ENCODE results near the gene FNTB. TPM values are rescaled to one million over a fixed set of nuclear protein-coding genes. Genes with fewer than 3 reads are reported as not detected.

Gene FNTB
- total RNA-seq, 2 donors from 2014 or later, result 17.2 to 30.9 TPM

DNA sequence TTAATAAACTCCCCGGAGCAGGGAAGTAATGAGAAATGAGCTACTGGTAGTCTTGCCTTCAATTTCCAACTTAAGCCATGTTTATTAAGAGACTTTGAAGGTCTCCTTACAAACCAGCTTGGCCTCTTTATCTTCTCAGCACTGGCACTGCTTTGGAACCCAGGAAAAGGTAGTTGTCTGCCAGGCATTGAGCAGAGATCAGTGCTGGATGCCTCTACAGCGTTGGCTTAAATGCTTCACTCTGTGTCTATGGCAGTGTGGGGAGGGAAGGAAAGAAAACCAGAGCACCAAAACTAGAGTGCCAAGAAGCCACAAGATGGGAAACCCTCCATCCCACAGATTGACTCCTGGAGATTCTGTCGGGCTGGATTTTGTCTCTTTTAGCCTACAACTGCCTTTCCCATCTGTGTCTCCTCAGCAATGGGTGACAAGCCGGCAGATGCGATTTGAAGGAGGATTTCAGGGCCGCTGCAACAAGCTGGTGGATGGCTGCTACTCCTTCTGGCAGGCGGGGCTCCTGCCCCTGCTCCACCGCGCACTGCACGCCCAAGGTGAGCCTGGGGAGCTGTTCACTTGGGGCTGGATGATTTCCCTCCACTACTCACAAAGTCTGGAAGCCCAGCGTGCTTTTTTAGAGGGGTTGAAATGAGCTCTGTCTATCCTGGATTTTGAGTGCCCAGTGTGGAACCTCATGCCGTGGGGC, 57.3 kb downstream of the FNTB start:
- no peak overlapping the region for H3K27ac Mint-ChIP-seq

DNA sequence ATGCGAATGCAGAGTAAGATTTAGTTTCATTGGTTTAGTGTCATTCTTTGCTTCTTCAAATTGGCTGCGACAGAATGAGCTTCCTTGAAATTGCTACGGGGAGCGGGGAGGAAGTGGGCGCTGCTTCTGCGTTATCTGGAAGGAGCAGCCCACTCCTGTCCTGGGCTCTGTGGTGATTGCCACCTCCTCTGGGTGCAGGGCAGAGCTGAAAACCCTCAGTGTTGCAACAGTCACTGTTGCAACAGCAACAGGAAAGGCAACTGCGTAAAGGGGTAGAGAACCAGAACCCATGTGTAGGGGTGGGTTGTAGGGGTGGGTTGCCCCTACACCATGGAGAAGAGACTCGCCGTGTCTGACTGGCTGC, 57.9 kb downstream of the FNTB start:
- DNase-seq (ENCODE audit: low spot score in 2 of 2), result no peak
- Mint-ChIP-seq H3K36me3 (peaks cover 0 to 14% of the 10 kb centered on the region in 2 donors), H3K27ac (no peak overlapping the region), H3K9me3 (no peaks in the 10 kb centered on the region)
- ATAC-seq, result no peak

More for the DNA sequence above, 57.3 kb downstream of the FNTB start:
- H3K36me3 Mint-ChIP-seq, result peaks cover 0 to 14% of the 10 kb centered on the region in 2 donors
- ATAC-seq (no peak), DNase-seq (ENCODE audit: low spot score in 2 of 2) (no peak)
- no peaks in the 10 kb centered on the region for H3K9me3 Mint-ChIP-seq

DNA sequence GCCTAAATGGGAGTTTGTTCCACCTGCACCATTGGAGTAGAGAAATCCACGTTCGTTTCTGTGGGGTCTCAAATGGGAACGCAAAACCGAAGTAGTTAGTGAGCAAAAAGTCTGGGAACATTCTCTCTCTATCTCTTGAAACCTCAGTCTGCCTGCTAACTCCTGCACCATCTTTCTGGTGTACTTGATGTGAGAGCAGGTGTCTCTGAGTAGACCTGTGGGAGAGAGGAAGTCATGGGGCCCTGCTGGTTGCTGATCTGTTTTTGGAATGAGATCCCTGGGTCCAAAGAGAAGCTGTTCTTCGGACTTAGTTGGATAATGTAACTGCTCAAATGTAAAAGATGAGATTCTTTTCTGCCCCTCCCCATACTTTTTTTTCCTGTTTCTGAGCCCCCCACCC, 58.3 kb downstream of the FNTB start:
- ATAC-seq, result no peak
- H3K9me3 Mint-ChIP-seq, result no peaks in the 10 kb centered on the region
- DNase-seq (ENCODE audit: low spot score in 2 of 2), result no peak
- H3K36me3 Mint-ChIP-seq, result peaks cover 0 to 14% of the 10 kb centered on the region in 2 donors
- no peak overlapping the region for H3K27ac Mint-ChIP-seq

DNA sequence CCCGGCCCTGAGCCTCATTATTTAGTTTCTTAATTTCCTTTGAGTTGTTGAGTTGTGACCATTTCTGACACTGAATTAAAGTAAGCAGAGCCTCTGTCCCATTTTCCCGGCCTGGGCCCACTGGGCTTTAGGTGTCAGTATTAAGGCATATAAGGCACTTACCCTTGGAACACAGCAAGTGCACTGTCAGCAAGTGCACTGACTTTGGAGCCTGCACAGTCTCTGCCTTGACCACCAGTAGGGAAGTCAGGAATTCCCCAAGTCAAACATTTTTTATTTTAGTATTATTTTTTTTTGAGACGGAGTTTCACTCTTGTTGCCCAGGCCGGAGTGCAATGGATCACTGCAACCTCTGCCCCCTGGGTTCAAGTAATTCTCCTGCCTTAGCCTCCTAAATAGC, 59.0 kb downstream of the FNTB start:
- Mint-ChIP-seq H3K27ac (peak overlapping the region in 1 of 2 donors; percentile 68), H3K36me3 (peaks cover 0 to 13% of the 10 kb centered on the region in 2 donors), H3K9me3 (no peaks in the 10 kb centered on the region)
- DNase-seq (ENCODE audit: low spot score in 2 of 2) (no peak), ATAC-seq (no peak)

DNA sequence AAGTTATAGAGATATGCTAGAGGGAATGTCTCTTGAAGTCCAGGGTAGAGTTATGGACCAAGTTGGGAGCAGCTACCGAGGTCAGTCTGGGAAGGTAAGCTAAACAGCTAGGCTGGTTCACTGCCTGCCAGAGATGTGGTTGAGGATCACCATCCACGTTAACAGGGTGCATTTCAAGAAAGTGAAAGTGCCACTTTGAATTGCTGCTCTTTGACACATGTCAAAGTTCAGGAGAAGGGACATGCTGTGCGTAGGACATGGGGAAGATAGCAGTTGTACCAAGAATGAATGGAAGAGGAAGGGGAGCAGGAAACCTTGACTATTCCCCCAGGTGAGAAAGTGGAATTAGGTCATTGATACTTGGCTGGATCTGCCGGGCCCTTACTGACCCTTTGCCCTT, 66.1 kb downstream of the FNTB start:
- H3K36me3 Mint-ChIP-seq, result no peaks in the 10 kb centered on the region
- peak overlapping the region; percentile 6 to 30 for H3K27ac Mint-ChIP-seq
- no peak for ATAC-seq
- no peaks in the 10 kb centered on the region for H3K9me3 Mint-ChIP-seq
- no peak for DNase-seq (ENCODE audit: low spot score in 2 of 2)

DNA sequence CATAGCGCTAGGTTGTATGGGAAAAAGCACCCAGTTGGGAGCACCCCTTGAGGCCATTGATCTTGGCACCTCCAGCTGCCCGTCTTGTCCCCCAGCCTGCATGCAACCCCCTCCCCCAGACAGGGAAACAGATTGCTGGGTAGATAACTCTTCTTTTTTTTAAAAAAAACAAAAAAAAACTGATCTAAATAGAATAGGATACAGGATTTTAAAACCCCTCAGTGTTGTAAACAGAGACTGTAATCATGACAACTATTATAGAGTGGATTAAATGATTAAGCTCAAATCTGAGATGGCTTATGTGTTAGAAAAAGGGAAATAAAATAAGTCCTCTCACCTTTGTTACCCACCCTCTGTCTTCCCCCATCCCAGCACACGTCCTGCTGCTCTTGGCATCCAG, 66.8 kb downstream of the FNTB start:
- ATAC-seq, result no peak
- DNase-seq (ENCODE audit: low spot score in 2 of 2), result no peak
- H3K36me3 Mint-ChIP-seq, result no peaks in the 10 kb centered on the region
- H3K27ac Mint-ChIP-seq, result peak overlapping the region in 1 of 2 donors; percentile 58
- H3K9me3 Mint-ChIP-seq, result no peaks in the 10 kb centered on the region

DNA sequence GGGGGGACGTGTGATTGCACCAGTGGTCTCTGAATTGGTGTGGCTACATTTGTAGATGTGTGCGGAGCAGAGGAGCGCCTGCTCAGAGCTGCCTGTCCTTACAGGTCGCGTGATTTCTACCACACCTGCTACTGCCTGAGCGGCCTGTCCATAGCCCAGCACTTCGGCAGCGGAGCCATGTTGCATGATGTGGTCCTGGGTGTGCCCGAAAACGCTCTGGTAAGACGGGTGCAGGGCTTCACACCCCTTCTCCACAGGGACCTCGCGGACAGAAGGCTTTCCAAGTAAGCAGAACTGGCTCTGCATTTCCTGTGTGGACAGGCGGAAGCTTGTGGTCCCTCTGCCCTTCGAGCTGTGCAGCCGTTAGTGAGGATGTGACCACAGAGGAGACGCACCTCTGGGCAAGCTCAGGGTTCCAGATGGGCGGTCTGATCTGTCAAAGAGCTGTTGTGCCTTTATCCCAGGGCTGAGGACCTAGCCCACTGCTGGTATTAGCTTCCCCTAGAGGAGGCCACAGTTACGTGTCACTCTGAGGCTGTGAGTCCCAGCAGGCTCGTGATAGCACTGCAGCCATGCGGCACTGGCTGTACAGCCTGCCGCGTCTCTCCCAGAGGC, 67.9 kb downstream of the FNTB start:
- no peaks in the 10 kb centered on the region for H3K36me3 Mint-ChIP-seq
- no peaks in the 10 kb centered on the region for H3K9me3 Mint-ChIP-seq
- peak overlapping the region in 1 of 2 donors; percentile 60 for H3K27ac Mint-ChIP-seq
- no peak for DNase-seq (ENCODE audit: low spot score in 2 of 2)
- ATAC-seq, result peak; percentile 22 to 26

DNA sequence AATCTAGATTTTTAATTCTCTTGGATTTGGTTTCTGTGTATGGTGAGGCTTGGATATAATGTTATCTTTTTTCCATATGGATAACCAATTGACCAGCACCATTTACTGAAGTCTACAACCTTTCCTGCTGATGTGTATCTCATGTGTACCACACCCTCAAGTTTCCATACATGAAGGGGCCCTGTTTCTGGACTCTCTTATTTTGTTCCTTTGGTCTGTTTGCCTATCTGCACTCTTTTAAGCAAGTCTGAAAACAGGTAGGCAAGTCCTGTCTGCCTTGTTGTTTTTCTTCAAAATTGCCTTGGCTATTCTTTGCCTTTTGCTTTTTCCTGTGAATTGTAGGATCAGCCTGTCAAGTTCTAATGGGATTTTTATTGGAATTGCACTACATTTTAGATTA, 71.0 kb downstream of the FNTB start:
- no peak for DNase-seq (ENCODE audit: low spot score in 2 of 2)
- ATAC-seq, result no peak
- Mint-ChIP-seq H3K36me3 (peaks cover 4 to 10% of the 10 kb centered on the region in 2 donors), H3K9me3 (no peaks in the 10 kb centered on the region), H3K27ac (no peak overlapping the region)

DNA sequence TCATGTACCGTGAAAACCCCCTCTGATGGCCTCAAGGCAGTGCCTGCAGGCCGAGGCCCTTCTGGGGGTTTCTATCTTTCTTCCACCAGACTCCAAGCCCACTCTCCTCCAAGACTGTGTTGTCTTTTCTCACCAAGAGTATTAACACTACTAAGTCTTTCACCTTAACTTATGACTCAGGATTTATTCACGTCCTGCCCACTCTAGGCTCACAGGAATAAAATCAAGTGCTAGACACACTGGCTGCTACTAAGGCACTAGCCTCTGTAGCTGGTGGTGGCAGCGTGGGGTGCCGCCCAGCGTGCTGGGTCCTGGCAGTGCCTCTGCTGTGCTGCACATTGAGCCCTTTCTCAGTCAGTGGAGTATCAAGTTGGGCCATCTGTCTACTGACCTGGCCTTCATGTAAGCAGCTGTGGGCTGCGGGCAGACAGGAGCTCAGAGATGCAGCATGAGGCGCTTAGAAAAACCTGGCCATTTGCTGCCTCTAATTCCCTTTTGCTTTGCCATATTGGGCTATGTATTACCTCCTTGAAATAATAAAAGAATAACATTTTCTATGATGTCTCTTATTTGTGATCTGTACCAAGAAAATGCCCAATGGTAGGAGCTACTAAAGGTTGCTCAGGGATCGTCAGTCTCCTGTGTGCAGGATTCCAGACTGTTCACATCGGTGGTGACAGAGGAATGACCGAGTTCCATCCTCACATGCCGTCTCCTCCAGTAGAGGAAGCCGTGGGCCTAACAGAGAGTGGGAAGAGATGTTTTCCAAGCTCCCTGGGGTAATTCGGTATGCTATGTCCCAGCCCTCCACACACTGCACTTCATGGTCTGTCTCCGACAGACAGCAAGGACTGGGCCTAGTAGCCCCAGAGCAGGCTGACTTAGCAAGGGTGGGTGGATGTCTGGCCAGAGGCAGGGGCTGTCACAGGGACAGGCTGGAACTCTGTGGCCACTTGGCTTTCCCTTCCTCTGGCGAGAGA, 75.7 kb downstream of the FNTB start:
- DNase-seq (ENCODE audit: low spot score in 2 of 2), result no peak
- peak overlapping the region; percentile 27 to 59 for H3K27ac Mint-ChIP-seq
- no peak for ATAC-seq
- H3K9me3 Mint-ChIP-seq, result peaks cover 0 to 6% of the 10 kb centered on the region in 2 donors
- H3K36me3 Mint-ChIP-seq, result peaks cover 13 to 28% of the 10 kb centered on the region in 2 donors

DNA sequence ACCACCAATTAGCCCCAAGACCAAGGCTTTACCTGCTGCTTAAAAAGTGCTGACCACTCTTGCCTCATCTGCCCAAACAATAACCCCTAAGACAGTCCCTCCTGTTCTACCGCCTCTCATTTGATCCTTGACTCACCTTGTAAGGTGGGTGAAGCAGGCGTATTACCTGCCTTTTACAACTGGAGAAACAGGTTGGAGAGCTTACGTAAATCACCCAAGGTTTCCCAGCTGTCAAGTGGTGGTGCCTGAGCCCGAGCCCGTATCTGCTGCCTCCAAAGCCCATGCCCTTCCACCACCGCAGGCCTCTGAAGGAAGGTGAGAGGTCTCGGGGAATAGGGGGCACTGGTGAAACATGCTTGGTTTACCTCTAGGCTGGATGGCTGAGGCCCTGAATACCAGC, 79.0 kb downstream of the FNTB start:
- peaks cover 13 to 28% of the 10 kb centered on the region in 2 donors for H3K36me3 Mint-ChIP-seq

DNA sequence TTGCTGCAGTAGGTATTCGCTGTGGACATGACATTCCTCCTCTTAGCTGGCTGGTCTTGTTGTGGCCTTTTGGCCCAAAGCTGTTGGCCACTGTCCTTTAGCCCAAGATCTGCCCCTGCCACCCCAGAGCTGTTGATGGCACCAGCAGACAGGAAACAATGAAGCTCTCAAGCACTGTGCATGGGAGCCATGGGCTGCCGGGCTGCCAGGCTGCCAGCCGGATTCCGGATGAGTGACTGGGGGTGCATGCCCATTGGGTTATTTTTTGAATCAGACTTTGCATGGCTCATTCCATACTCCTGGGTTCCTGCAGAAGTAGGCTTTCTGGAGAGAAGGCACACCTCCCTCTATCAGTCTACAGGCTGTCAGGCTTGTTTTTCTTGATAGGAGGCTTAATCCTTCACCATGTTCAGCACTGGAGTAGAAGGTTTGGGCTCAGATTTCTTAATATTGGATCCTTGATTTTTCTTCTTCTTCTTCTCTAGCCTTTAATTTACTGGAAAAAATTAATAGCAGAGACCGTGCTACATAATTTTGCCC, 83.2 kb downstream of the FNTB start:
- Mint-ChIP-seq H3K9me3 (peaks cover 0 to 1% of the 10 kb centered on the region in 2 donors), H3K36me3 (peaks cover 1 to 4% of the 10 kb centered on the region in 2 donors), H3K27ac (no peak overlapping the region)
- DNase-seq (ENCODE audit: low spot score in 2 of 2), result no peak
- no peak for ATAC-seq

More for the DNA sequence above, 79.0 kb downstream of the FNTB start:
- no peak for DNase-seq (ENCODE audit: low spot score in 2 of 2)
- ATAC-seq, result no peak
- H3K27ac Mint-ChIP-seq, result peak overlapping the region in 1 of 2 donors; percentile 17
- H3K9me3 Mint-ChIP-seq, result peaks cover 0 to 6% of the 10 kb centered on the region in 2 donors

DNA sequence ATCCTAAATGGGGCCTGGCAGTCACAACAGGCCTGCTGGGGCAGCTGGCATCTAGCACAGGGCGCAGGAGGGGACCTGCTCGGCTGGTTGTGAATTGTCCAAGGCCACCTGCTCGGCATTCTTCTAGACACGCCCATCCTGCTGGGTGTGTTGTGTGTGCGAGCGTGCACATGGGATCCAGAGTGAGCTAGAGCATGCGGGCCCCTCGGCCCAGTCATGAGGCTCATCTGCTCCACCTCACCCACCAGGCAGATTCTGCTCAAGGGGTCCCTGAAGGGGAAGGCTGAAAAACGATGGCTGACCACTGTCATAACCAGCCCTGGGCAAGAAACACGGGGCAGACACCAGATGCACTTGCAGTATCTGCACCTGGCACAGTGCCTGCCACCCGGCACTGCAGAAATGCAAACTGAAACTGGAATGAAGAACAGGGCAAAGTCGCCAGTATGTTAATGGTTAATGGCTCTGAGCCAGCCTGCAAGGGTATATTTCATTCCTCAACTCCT, 83.8 kb downstream of the FNTB start:
- Mint-ChIP-seq H3K9me3 (no peaks in the 10 kb centered on the region), H3K27ac (peak overlapping the region in 1 of 2 donors; percentile 22), H3K36me3 (peaks cover 0 to 7% of the 10 kb centered on the region in 2 donors)
- DNase-seq (ENCODE audit: low spot score in 2 of 2) (no peak), ATAC-seq (no peak)

DNA sequence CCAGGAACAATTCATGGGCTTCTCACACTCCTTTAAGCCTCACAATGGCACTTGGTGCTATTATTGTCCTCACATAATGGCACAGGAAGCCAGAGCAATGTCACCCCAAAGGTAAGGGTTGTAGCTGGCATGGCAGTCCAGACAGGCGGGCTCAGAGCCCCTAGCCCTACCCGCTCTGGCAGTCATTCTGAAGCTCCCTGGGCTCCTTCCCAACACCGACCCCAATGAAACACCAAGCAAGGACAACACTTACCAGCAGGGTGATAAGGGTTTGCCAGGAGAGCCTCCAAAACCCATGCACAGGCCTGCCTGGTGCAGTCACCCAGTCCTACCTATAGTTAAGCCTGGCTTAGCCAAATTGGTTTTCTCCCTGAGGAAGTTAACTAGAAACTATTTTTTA, 84.8 kb downstream of the FNTB start:
- ATAC-seq (no peak), DNase-seq (ENCODE audit: low spot score in 2 of 2) (no peak)
- no peak overlapping the region for H3K27ac Mint-ChIP-seq
- peaks cover 0 to 14% of the 10 kb centered on the region in 2 donors for H3K36me3 Mint-ChIP-seq
- H3K9me3 Mint-ChIP-seq, result no peaks in the 10 kb centered on the region

DNA sequence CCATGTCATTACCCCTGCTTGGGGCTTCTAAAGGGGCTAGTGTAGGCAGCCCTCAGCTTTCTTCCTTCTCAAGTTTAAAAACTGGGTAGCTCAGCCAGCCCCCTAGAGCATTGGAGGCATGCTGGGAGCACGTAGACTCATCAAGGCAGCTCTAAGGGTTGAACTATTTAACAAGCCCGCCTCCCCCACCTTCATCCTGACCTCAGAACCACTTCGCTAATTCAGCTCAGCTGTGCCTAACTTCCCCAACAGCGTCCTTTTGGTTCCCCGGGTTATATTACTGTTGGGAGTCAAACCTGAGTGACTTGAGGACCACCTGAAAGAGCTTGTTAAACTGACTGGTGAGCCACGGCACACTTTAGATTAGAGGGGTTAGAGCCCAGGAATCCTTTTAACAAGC, 85.6 kb downstream of the FNTB start:
- peak overlapping the region; percentile 24 to 77 for H3K27ac Mint-ChIP-seq
- peaks cover 0 to 18% of the 10 kb centered on the region in 2 donors for H3K36me3 Mint-ChIP-seq
- DNase-seq (ENCODE audit: low spot score in 2 of 2) (no peak), ATAC-seq (no peak)
- H3K9me3 Mint-ChIP-seq, result no peaks in the 10 kb centered on the region

DNA sequence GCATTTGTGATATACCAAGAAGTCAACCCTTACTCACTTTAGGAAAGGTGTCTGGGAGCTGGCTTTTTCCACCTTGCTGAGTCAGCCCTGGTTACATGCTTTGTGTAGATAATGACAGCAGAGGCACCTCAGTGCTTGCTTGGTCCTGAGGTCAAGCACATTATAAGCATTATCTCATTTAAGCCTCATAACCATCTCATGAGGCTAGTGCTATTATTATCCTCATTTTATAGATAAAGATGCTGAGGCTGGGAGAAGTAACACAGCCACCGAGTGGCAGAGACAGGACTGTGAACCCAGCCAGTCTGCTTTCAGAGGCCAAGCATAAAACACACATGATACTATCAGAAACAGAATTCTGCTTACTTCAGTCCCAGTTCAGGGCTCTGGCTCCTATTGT, 86.2 kb downstream of the FNTB start:
- peak overlapping the region; percentile 24 to 77 for H3K27ac Mint-ChIP-seq
- DNase-seq (ENCODE audit: low spot score in 2 of 2) (no peak), ATAC-seq (no peak)
- peaks cover 0 to 22% of the 10 kb centered on the region in 2 donors for H3K36me3 Mint-ChIP-seq
- H3K9me3 Mint-ChIP-seq, result no peaks in the 10 kb centered on the region

DNA sequence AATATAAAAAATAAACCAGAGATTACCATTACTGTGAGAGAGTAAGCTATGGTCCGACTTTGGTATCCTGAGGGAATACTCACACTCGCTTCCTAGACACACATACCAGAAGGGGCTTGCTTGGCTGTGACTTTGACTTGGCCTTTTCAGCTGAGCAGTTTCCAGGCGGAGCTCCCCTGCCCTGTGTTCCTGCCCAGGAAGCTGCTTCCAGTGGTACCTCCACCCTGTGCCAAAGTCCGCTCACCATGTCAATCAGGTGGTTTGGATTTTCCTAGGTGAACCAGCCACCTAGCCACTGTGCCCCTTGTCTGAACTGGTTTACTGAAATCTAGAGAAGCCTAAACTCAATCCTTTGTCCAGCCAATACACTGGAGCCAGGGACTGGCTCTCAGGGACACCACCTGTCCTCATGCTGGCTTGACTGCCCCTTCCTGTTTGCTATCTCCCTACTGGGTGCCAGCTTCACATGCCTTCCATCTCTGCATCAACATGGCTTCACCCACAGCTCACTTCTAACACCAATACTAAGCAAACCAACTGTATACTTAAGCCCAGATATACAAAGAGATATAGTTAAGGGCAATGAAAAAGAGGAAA, 87.0 kb downstream of the FNTB start:
- no peak for ATAC-seq
- no peak for DNase-seq (ENCODE audit: low spot score in 2 of 2)
- peaks cover 0 to 23% of the 10 kb centered on the region in 2 donors for H3K36me3 Mint-ChIP-seq
- H3K27ac Mint-ChIP-seq, result peak overlapping the region; percentile 24 to 52
- no peaks in the 10 kb centered on the region for H3K9me3 Mint-ChIP-seq

Measured in activated naive CD4-positive, alpha-beta T cell treated with anti-CD3 and anti-CD28 coated beads, Interleukin-2, amount 50 U/mL, for 72 hours (primary cell).